HepG2 (cell line): ENCODE results near the gene ZCCHC24. TPM values are rescaled to one million over a fixed set of nuclear protein-coding genes. Genes with fewer than 3 reads are reported as not detected.

Experiments used
- ATAC-seq: fragments of 200-7000 bp; cut with Tn5 transposase; 3 replicates; pipeline ENCODE4 v1.9.1; 2020; ENCODE audit warnings: mild to moderate bottlenecking, moderate library complexity
- BruUV-seq: library from RNA; stranded (reverse); fragments of 400-500 nt; replicated peaks from 2 replicates; lab custom pipeline; 2021; lab: Mats Ljungman, UMichigan
- CTCF ChIA-PET: fragments of 300-600 bp; formaldehyde crosslinking; extraction: SDS; loops from one replicate; lab custom pipeline; 2021; ENCODE audit warnings: low total read pairs, inconsistent platforms, low intra/inter-chr PET ratio; lab: Yijun Ruan, JAX
- POLR2A ChIA-PET: fragments of 350-600 bp; sonication (Branson Sonifier 250); formaldehyde crosslinking; loops from one replicate; lab custom pipeline; 2020; ENCODE audit warnings: antibody characterized with exemption, inconsistent platforms; lab: Yijun Ruan, JAX
- DNase-seq: peaks from one replicate; pipeline ENCODE4 v3.0.0-alpha.2; 2015; ENCODE audit warnings: low spot score
- FAIRE-seq: peaks from 3 replicates; lab custom pipeline; 2011; peaks lifted over from hg19 to GRCh38; lab: Jason Lieb, UNC
- H2AFZ ChIP-seq: one replicate; pipeline ENCODE4 v1.6.1; 2011; ENCODE audit warnings: low read length, inconsistent platforms
- H3K27ac ChIP-seq: fragments of 300-600 bp; 3 replicates; pipeline ENCODE4 v1.8.0; 2011; ENCODE audit warnings: mixed run types, mild to moderate bottlenecking, mixed read lengths, low read length, inconsistent platforms; ENCODE audit not compliant: insufficient read depth; ENCODE audit errors: extremely low read length
- H3K27me3 ChIP-seq, 2 experiments: fragments of 200-600 bp in 1 of 2; 2 replicates in 1 of 2; 3 replicates in 1 of 2; pipeline versions ENCODE4 v1.6.0 to v1.8.0; 2011; ENCODE audit warnings: low read length in 2 of 2, mild to moderate bottlenecking in 2 of 2, moderate library complexity in 2 of 2, inconsistent platforms in 1 of 2; ENCODE audit not compliant: insufficient read depth in 2 of 2, control insufficient read depth in 1 of 2
- H3K36me3 ChIP-seq, 2 experiments: fragments of 200-600 bp in 1 of 2; replicated peaks in 1 of 2; 2 replicates in 1 of 2; 3 replicates in 1 of 2; pipeline versions ENCODE4 v1.5.1 to v1.8.0; 2011; ENCODE audit warnings: low read length in 2 of 2, inconsistent platforms in 1 of 2; ENCODE audit not compliant: insufficient read depth in 2 of 2, control insufficient read depth in 1 of 2
- H3K4me1 ChIP-seq: 2 replicates; pipeline ENCODE4 v1.5.1; 2012; ENCODE audit warnings: low read length, inconsistent platforms; ENCODE audit not compliant: insufficient read depth
- H3K4me2 ChIP-seq: 2 replicates; pipeline ENCODE4 v1.6.0; 2011; ENCODE audit warnings: low read depth, low read length, inconsistent platforms
- H3K4me3 ChIP-seq, 3 experiments: fragments of 200-600 bp in 1 of 3; sonication (generic), shearing (Covaris generic) in 1 of 3; replicated peaks in 1 of 3; 2 replicates each; pipeline ENCODE4 v1.5.1; 2011 to 2016; ENCODE audit warnings: low read length in 3 of 3, inconsistent platforms in 2 of 3, low read depth in 2 of 3, mild to moderate bottlenecking in 2 of 3, control low read depth in 1 of 3, mixed read lengths in 1 of 3; ENCODE audit not compliant: insufficient read depth in 1 of 3
- H3K79me2 ChIP-seq: one replicate; pipeline ENCODE4 v1.6.1; 2011; ENCODE audit warnings: low read length, inconsistent platforms; ENCODE audit not compliant: insufficient read depth
- H3K9ac ChIP-seq: 2 replicates; pipeline ENCODE4 v1.6.0; 2011; ENCODE audit warnings: mild to moderate bottlenecking, low read depth, low read length, inconsistent platforms; ENCODE audit not compliant: insufficient read depth
- H3K9me3 ChIP-seq: 2 replicates; pipeline ENCODE4 v1.5.1; 2012; ENCODE audit warnings: mild to moderate bottlenecking, low read length
- H4K20me1 ChIP-seq: 2 replicates; pipeline ENCODE4 v1.6.0; 2011; ENCODE audit warnings: inconsistent platforms, mild to moderate bottlenecking, low read length, moderate library complexity; ENCODE audit not compliant: insufficient read depth
- GPN1 ChIP-seq: sonication (generic); formaldehyde crosslinking; IDR thresholded peaks from 2 replicates; pipeline ENCODE4 v1.5.1; 2020; ENCODE audit warnings: missing genetic modification reagents, borderline replicate concordance
- POLR2AphosphoS2 ChIP-seq: IDR thresholded peaks from 2 replicates; pipeline ENCODE4 v1.6.1; 2011; ENCODE audit warnings: low read depth, low read length, improper control_type of control experiment
- RBFOX2 ChIP-seq: fragments of 200-400 bp; formaldehyde crosslinking; IDR thresholded peaks from 2 replicates; pipeline ENCODE4 v1.6.1; 2017; ENCODE audit warnings: low read depth, mild to moderate bottlenecking, low read length
- ZNF891 ChIP-seq: sonication (generic); formaldehyde crosslinking; IDR thresholded peaks from 2 replicates; pipeline ENCODE4 v1.5.0; 2020; ENCODE audit warnings: mild to moderate bottlenecking, missing genetic modification reagents
- WGBS: methylation state at CpG from one replicate; pipeline ENCODE4 v1.1.6; 2017; ENCODE audit warnings: low lambda C conversion rate; 5-methylcytosine and 5-hydroxymethylcytosine counted together
- in situ Hi-C: cut with HindIII; loops from 2 replicates; pipeline ENCODE4 v1.10.0; 2017; ENCODE audit warnings: low pct_unique_long_range_greater_than_20kb; ENCODE audit not compliant: extremely low pct_ligation_motif_present
- intact Hi-C: fragments of 100-400 bp; cut with micrococcal nuclease; formaldehyde crosslinking; loops from one replicate; pipeline ENCODE4 v1.10.0; 2022; ENCODE audit not compliant: unreplicated experiment
- polyA plus RNA-seq, 8 experiments: library from polyadenylated mRNA; depleted of rRNA in 3 of 8; stranded (reverse) in 7 of 8; unstranded in 1 of 8; fragments of >200 nt; fragmentation: Illumina TruSeq in 4 of 8; extraction: Trizol in 4 of 8; gene quantifications; 2 replicates each; pipeline versions ENCODE4 v1.2.1 to v1.2.3, GENCODE V29; 2011 to 2016; ENCODE audit warnings: low read depth in 4 of 8, missing spikeins in 1 of 8, mixed read lengths in 1 of 8; ENCODE audit not compliant: insufficient read depth in 1 of 8
- total RNA-seq, 5 experiments: library from RNA; depleted of rRNA; stranded (reverse); fragments of >200 nt; fragmentation: Illumina TruSeq; extraction: Trizol; gene quantifications; 2 replicates each; pipeline ENCODE4 v1.2.3, GENCODE V29; 2016; ENCODE audit warnings: low read depth in 1 of 5

The ZCCHC24 gene
- total and polyA plus RNA-seq, 2 of the 13 experiments (the other 11 are each of a cell fraction or from before 2014, with no cell fraction given) = 3.1 to 7.9 TPM

GRCh38 chr10:79353000-79353406 is 92.4 kb downstream of the ZCCHC24 start:
- no peak overlapping the region for H2AFZ ChIP-seq
- peaks cover 29% of the 10 kb centered on the region for H3K79me2 ChIP-seq
- 95% methylated on average over 6 of the region's 8 CpGs for WGBS
- no peaks in the 10 kb centered on the region for H3K9me3 ChIP-seq
- TF ChIP-seq ZNF891 (no peak), POLR2AphosphoS2 (0 out of 2 replicates have a peak, but pooled peaks have one; percentile 41)
- no peak overlapping the region for H3K4me3 ChIP-seq
- peaks cover 64% of the 10 kb centered on the region for H3K4me1 ChIP-seq
- H4K20me1 ChIP-seq = peaks cover 56% of the 10 kb centered on the region
- ATAC-seq = no peak
- peaks cover 38 to 78% of the 10 kb centered on the region in 2 experiments for H3K36me3 ChIP-seq
- ChIA-PET CTCF (no interaction called here), POLR2A (interaction anchor here (2.9 kb wide), 1 partner anchor 17 kb away, joined by 9 read pairs; no protein-coding TSS in a partner anchor)
- no peak for FAIRE-seq
- H3K27ac ChIP-seq = no peak overlapping the region
- H3K4me2 ChIP-seq = no peak overlapping the region
- H3K9ac ChIP-seq = no peak overlapping the region
- no peaks in the 10 kb centered on the region for H3K27me3 ChIP-seq
- no peak for DNase-seq
- in situ Hi-C loops = no loop called here
- no TSS peak for BruUV-seq
- intact Hi-C loops = no loop called here

GRCh38 chr10:79352035-79352877 is 93.2 kb downstream of the ZCCHC24 start:
- DNase-seq (no peak), ATAC-seq (no peak), FAIRE-seq (no peak)
- intact Hi-C loops = no loop called here
- ChIA-PET POLR2A (interaction anchor here (2.9 kb wide), 1 partner anchor 16 kb away, joined by 9 read pairs; no protein-coding TSS in a partner anchor), CTCF (no interaction called here)
- in situ Hi-C loops = no loop called here
- H4K20me1 ChIP-seq = peaks cover 56% of the 10 kb centered on the region
- no peaks in the 10 kb centered on the region for H3K9me3 ChIP-seq
- TF ChIP-seq GPN1 (CRISPR knock-in tag) = no peak
- 0 out of 2 replicates have a peak, but pooled peaks have one; percentile 16 for TF ChIP-seq RBFOX2
- H3K27me3 ChIP-seq = no peaks in the 10 kb centered on the region
- H3K9ac ChIP-seq = no peak overlapping the region
- H3K27ac ChIP-seq = no peak overlapping the region
- H3K4me2 ChIP-seq = no peak overlapping the region
- WGBS = over 99% methylated on average over 8 of the region's 11 CpGs
- peaks cover 36% of the 10 kb centered on the region for H3K79me2 ChIP-seq
- H3K4me3 ChIP-seq = no peak overlapping the region
- peaks cover 37 to 73% of the 10 kb centered on the region in 2 experiments for H3K36me3 ChIP-seq
- BruUV-seq = no TSS peak
- no peak overlapping the region for H2AFZ ChIP-seq
- peaks cover 57% of the 10 kb centered on the region for H3K4me1 ChIP-seq
